Cerebellar nuclear complex (tissue), 1 donor: ENCODE data around the gene AHSP.
"Not testable (repeated sequence)": the region's sequence is repeated elsewhere in the genome, so short reads cannot be mapped to it uniquely, and the experiment has no call there.

Experiments used
- DNase-seq, 2 experiments: peaks; one replicate each; lab custom pipeline; 2025; lab: John Stamatoyannopoulos, UW

The AHSP gene

GRCh38 chr16:31501226-31501965 lies 26.3 kb upstream of the AHSP start:
- no peak for DNase-seq

DNA sequence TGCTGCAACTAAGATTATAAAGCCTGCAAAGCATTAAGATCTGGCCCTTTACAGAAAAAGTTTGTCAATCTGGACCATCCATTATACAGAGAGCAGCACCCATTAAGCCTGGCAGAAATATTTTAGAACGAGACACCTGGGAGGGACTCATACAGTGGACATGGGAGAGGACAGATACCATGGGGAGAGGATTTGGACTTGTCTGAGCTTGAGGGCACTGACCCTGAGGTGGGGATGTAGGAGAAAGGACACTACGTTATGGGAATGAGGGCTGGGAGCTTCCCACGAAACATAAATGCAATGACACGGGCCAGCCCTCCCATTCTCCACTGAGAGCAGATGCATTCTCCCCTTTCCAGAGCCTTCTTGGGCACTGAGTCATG lies 25.7 kb upstream of the AHSP start:
- DNase-seq = no peak

- DNase-seq = no peak
These were observed 24.7 kb upstream of the AHSP start for GRCh38 chr16:31502981-31503380.

DNA sequence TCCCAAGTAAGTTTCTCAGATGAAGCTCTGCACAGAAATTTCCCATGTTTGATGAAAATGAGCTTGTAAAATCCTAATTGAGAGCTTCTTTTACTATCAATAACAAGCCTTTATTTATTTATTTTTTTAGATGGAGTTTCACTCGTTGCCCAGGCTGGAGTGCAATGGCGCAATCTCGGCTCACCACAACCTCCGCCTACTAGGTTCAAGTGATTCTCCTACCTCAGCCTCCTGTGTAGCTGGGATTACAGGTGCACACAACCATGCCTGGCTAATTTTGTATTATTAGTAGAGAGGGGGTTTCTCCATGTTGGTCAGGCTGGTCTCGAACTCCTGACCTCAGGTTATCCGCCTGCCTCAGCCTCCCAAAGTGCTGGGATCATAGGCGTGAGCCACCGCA lies 24.1 kb upstream of the AHSP start:
- not testable (repeated sequence) for DNase-seq

GRCh38 chr16:31504159-31504558 lies 23.5 kb upstream of the AHSP start:
- no peak for DNase-seq

DNA sequence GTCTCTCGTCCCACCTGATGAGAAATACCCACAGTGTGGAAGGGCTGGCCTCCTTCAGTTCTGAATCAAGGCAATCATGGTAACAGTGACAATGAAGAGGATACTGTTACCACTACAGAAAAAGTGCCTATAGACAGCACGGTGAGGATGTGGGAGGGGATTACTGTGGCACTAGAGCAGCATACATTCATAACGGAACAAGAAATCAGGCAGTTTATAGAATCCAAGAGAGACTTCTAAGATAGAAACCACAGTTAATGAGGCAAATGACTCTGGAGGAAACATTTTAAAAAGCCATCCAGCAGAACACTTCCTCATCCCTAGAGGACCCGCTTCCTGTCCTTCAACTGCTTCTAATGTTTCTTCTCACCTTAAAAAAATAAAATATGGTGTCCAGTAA lies 22.2 kb upstream of the AHSP start:
- no peak for DNase-seq

DNA sequence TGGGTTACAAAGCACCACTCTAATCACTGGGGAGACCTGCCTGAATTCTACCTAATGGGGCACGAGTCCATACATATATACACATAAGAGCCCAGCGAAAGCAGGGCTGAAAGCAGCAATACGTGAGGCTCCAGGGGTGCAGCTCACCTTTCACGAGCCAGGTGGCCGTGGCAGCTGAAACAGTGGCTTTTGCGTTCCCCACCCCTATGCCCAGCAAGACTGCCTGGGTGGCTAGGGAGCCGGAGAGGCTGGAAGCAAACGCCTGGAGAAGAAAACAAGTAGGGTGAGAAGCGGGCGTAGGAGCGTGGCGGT lies 20.1 kb upstream of the AHSP start:
- no peak for DNase-seq

- DNase-seq = peak in 1 of 2 experiments; percentile 66
These were observed 19.6 kb upstream of the AHSP start, which contains the start of gene RUSF1 for GRCh38 chr16:31507929-31508705. Gene RUSF1 (minus strand): TSS chr16:31508391. CDS start chr16:31508373, 18 bp downstream.

DNA sequence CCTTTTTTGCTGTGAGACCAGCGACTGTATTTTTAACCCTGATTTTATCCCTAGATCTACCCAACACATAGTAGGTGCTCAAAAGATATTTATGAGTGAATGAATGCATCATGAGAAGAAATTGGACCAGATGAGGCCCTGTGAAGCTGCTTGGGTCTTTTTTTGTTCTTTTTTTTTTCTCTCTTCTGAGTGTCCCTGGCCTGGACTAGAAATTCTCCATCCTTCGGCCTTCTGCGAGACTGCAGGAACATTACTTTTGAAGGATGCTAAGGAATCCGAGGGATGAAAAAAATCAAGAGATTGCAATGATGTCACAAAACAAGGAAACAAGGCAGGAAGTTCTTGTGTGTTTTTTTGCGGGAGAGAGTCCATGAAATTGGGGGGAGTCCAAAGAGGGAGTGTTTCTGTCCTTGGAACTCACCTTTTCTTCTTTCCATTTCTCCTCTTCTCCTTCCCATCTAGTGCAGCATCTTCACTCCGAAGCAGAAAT lies 18.9 kb upstream of the AHSP start:
- DNase-seq = no peak

DNA sequence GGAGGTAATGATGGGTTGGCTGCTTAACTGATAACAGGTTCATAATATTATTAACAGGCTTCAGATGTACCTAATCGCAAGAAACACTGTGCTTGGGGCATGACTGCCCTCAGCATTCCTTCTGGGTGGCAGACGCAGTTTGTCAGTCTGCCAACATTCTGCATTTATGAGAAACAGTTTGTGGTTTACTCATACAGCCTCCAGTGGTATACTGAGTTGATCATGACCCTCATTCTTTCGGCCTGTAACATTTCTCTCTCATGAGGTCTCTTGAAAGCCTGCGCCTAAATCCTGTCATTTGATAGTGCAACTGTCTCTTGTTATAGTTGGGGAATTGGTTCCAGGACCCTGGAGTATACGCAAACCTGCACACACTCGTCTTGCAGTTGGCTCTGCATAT lies 14.6 kb upstream of the AHSP start:
- DNase-seq = no peak

- no peak for DNase-seq
These were observed 13.8 kb upstream of the AHSP start for GRCh38 chr16:31513884-31514283.

DNA sequence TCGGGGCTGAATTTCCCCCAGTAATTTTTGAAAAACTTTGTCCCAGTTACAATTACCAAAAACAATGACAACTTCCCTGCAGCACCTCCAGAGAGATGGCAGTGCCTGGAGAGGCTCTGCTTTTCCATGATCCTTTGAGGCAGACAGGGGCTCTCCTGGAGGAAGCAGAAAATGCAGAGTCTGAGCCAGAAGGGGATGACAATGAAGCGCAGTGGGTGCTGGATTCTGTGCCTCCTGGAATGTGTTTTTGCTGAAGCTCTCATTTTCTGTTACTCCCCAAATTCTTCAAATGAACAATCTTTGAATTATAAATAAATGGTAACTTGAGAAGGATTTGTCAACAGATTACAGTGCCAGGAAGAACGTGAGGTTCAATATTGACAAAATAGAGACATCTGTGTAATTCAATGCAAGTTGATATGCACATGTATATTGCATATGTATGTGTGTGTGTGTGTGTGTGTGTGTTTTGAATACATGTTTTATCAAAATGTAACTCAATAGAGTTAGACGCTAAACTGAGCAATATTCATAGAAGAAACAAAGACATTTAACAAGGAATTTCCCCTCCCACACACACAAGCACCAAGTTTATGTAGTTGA lies 9.8 kb upstream of the AHSP start:
- DNase-seq = no peak

DNA sequence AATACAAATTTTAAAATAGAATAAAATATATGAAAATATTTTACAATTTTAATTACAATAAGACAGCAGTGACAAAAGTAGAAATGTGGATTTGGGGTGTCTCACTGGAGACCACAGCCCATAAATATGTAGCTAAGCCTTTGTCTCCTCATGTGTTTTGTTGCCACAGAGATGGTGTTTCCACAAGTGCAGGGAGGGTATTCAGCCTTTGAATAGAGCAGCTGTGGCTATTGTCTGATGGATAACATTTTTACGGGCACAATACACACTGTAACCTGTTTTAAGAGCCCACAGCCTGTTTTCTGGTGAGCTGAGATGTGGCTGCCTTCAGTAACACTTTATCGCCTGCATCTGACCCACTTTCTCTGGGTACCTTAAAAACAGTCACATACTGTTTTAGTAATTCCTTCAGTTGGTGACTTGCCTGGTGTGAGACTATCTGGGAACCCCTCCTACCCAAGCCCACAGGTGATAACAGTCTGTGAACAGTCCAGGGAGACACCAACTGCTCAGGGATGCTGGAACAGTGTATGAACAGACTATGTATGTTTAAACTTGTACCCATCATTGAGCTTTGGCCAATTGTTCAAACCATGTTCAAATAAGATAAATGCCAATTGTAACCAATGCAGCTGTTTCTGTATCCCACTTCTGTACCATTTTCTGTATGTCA lies 7.8 kb upstream of the AHSP start:
- DNase-seq = no peak

- DNase-seq = no peak
These were observed 6.3 kb upstream of the AHSP start for GRCh38 chr16:31521368-31521767.

DNA sequence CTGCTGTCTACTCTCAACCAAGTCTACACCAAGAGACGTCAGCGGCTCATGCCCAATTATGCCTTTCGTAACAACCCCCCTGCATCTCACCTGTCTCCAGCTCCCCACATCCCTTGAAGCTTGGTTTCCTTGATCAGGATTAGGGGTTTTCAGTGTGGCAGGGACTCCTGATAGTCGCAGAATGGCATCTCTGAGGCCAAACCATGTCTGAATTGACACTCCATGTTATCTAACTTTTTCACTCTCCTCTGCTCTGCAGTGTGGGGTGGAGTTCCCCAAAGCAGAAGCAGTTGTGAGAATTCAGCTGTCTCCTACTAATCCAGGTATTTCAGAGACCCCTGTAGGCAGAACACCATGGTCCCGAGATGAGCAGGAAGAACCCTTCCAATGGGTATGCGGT lies 5.6 kb upstream of the AHSP start:
- no peak for DNase-seq

DNA sequence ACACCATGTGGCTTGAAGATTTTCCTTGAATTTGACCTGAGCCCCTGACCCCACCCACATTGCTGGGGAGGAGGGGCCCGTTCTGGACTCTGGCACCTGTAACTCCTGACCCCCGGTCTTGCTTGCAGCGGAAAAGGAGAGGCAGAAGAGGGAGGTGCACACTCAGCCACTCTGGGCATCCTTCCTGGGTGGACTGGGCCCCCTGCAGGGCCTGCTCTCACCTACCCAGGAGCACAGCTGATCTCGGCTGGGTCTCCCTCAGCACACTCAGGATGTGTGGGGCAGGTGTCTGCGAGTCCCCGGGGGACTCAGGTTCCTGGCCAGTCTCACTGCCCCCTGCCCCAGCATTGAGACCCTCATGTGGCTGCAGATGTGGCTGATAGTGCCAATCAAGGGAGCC lies 3.9 kb upstream of the AHSP start:
- DNase-seq = not testable (repeated sequence)

DNA sequence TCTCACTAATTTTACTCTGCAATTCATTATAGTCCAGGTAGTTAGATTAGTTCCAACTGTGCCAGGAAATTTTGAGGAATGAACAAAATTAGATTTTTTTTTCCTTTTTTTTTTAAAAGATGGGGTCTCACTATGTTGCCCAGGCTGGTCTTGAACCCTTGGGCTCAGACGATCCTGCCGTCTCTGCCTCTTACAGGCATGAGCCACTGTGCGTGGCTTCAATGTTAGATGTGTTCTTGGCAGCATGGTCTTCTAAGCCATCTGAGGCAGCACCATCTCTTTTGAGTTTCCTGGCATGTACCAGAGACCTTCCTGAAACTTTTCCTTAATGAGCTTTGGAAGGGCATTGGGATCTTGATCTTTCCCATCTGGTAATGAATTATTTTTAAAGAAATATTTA lies 2.6 kb upstream of the AHSP start:
- DNase-seq = no peak

GRCh38 chr16:31528523-31529107 lies 915 bp downstream of the AHSP start:
- DNase-seq = no peak

- no peak for DNase-seq
These were observed 1.6 kb downstream of the AHSP start for GRCh38 chr16:31529108-31529936.

GRCh38 chr16:31529937-31530312 lies 2.2 kb downstream of the AHSP start:
- DNase-seq = no peak

DNA sequence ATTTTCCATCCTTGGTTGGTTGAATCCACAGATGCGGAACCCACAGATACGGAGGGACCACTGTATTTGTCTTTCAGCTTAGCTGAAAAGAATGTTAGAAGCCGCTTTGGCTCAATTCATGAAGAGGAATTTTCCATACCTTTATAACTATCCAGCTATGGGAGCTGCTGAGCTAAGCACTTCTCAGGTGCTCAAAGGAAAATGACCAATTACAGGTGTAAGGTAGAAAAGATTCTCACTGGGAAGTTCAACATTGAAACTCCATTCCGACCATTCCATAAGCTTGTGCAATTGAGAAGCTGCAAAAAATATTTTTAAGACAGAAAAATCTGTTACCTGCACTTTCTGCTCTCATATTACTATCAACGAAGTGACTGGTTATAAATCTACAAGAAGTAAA lies 2.7 kb downstream of the AHSP start:
- DNase-seq = no peak
